Fibroblast of lung (primary cell): ENCODE data around the gene CSTB.

Experiments
- CTCF ChIP-seq, 2 donors: IDR thresholded peaks in 1 of 2; conservative IDR thresholded peaks in 1 of 2; 1 replicate in 1 of 2; 2 replicates in 1 of 2; pipeline ENCODE4 v1.5.1; 2011 to 2012; ENCODE audit warnings: low read length in 2 of 2, control low read depth in 1 of 2, inconsistent platforms in 1 of 2, low read depth in 1 of 2, mild to moderate bottlenecking in 1 of 2
- EZH2 ChIP-seq: IDR thresholded peaks from 2 replicates; pipeline ENCODE4 v1.5.1; 2012; ENCODE audit warnings: low read length, control low read depth, mild to moderate bottlenecking; ENCODE audit errors: missing control alignments

- TF ChIP-seq EZH2 (no peak), CTCF (conservative IDR thresholded peaks at IDR 0.05 in 1 of 2, IDR thresholded peaks at IDR 0.05 in 1 of 2; ENCODE audit: low read depth in 1 of 2, low read length in 2 of 2) (no peak)
Measured at GRCh38 chr21:43767984-43768867, 7.9 kb downstream of the CSTB start.
